LNCaP clone FGC (cell line): ENCODE measurements around the gene ACTN1.

Experiments
- DNase-seq: peaks from one replicate; pipeline ENCODE4 v3.0.0-alpha.2; 2011; ENCODE audit warnings: low read depth
- H3K4me3 ChIP-seq: 2 replicates; pipeline ENCODE4 v1.5.1; 2011; ENCODE audit warnings: mild to moderate bottlenecking, low read depth, low read length, control low read depth
- TF ChIP-seq, protein P1 (sequence below): IDR thresholded peaks from 2 replicates; pipeline ENCODE4 v1.5.1; 2012; ENCODE audit warnings: mild to moderate bottlenecking; ENCODE audit not compliant: control insufficient read depth, insufficient read depth; ENCODE audit errors: extremely low read depth

The ACTN1 gene

DNA sequence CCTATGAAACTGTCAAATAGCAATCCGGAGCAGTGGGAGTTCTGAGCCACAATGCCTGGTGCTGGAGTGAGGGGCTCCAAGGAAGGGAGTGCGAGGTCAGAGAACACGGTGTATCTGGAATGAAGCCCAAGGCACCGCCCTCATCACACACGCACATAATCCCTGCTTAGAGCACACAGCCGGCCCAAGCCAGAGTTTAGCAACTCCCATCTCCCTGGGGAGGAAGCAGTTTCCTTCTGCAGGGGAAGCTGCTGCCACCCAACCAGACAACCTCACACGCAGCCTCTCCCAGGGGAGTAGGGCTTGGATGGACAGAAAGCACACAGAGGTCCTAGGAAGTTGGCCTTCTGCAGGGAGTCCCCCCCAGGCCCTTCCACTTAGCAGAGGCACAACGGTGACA, 31.3 kb downstream of the ACTN1 start:
- H3K4me3 ChIP-seq = no peak overlapping the region
- TF ChIP-seq, protein P1, sequence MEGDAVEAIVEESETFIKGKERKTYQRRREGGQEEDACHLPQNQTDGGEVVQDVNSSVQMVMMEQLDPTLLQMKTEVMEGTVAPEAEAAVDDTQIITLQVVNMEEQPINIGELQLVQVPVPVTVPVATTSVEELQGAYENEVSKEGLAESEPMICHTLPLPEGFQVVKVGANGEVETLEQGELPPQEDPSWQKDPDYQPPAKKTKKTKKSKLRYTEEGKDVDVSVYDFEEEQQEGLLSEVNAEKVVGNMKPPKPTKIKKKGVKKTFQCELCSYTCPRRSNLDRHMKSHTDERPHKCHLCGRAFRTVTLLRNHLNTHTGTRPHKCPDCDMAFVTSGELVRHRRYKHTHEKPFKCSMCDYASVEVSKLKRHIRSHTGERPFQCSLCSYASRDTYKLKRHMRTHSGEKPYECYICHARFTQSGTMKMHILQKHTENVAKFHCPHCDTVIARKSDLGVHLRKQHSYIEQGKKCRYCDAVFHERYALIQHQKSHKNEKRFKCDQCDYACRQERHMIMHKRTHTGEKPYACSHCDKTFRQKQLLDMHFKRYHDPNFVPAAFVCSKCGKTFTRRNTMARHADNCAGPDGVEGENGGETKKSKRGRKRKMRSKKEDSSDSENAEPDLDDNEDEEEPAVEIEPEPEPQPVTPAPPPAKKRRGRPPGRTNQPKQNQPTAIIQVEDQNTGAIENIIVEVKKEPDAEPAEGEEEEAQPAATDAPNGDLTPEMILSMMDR = no peak
- DNase-seq = peak; percentile 23

DNA sequence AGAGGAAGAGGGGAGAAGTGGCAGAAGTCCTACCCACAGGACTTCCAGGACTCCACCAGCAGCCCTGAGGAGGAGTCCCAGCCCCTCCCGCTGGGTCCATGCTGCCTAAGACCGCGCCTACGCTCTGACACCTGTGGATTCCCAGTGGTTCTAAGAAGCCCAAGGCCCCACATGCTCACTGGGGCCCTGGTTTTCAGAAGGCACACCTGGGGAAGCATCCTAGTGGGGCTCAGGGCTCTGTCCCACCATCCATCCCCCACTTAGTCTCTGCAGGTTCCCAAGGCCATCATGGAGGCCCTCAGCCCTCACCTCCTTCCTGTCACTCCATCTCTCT, 32.6 kb downstream of the ACTN1 start:
- DNase-seq = no peak
- TF ChIP-seq, protein P1 = no peak
- no peak overlapping the region for H3K4me3 ChIP-seq

DNA sequence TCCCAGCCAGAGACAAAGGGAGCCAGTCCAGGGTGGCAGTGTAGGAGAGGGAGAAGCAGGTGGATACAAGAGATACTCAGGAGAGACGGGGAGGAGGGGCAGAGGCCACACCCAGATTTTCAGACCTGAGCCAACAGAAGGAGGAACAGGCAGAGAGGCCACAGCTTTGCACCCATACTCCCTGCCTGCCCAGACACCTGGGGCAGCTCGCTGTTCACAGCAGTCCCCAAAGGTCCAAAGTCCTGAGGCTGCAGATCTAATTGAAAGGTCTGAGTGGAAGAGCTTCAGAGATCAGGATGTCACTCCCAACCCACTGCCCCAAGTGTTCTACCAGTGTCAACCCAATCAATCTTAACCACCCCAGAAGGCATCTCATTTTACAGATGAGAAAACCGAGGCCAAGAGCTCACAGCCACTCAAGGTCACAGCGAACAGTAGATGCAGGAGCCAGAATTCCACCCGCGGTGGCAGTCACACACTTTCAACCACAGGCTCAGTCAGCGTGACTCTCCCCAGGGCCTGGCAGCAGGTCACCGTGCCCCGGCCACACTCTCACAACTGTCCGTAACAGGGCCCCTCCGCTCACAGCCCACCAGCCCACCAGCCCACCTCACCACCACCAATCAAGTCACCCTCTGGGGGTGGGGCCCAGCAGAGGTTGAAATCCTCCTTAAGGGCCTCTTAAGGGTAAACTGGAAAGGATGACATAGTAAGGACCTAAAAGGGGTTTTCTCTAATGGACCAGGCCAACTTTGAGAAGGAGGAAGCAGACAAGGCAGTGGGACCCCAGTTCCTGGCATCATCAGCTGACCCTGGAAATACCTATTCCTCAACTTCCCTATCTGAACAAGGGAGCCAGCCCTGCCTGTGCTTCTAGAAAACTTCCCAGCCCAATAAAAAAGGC, 33.3 kb downstream of the ACTN1 start:
- TF ChIP-seq, protein P1 = no peak
- no peak overlapping the region for H3K4me3 ChIP-seq
- DNase-seq = peak; percentile 26

DNA sequence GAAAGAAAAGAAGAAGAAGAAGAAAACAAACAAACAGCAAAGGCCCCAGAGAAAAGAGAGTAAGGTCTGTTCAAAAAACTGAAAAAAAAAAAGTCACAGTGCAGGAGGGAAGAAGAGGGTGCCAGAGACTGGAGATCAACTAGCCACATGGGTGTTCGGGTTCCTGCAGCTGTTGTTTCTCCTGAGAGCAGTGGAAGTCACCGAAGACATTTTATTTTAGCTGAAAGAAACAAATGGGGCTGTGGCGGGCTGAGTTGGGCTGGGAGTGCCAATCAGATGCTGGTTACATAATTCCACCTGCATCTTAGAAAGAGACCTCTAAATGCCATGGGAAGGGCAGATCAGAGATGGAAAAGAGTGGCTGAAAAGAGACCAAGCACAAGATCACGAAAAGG, 33.9 kb downstream of the ACTN1 start:
- DNase-seq = no peak
- TF ChIP-seq, protein P1 = no peak
- H3K4me3 ChIP-seq = no peak overlapping the region

DNA sequence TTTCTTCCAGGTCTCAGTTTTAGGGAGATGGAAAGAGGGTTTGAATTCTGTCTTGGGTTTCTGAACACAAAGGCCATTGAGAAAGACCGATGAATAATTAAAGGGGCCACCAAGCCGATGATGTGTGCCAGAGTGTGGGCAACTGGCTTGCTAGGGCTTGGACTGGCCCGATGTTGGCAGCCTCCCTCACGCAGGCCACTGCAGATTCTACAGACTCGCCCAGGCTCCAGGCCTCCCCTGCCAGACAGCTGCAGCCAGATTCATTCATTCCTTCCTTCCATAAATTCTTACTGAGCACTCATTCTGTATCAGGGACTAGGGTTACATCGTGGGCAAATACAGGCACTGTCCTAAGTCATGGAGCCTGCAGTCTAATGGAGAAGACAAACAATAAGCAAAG, 34.9 kb downstream of the ACTN1 start:
- DNase-seq = no peak
- no peak overlapping the region for H3K4me3 ChIP-seq
- TF ChIP-seq, protein P1 = no peak

DNA sequence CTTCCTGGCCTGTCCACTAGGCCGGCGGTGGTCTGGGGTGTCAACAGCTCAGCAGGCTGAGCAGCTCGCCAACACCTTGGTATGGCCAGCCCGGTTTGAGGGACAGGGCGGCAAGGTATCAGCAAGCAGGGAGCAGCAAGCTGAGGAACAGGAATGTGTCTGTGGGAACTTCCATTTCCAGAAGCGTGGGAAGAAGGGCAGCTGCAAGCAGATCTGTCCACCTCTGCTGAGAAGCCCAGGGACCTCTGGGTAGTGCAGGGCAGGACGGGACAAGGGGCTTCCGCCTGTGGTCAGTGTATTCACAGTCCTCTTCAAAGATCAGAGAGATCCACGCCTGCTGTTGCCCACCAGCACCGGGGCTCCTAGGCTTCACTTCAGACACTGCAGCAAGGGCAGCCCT, 36.0 kb downstream of the ACTN1 start:
- no peak for DNase-seq
- TF ChIP-seq, protein P1 = no peak
- H3K4me3 ChIP-seq = no peak overlapping the region
